ENCODE measurements around the gene CGN.

GRCh38 chr1:151516031-151516511 lies 4.9 kb downstream of the CGN start:
- TF ChIP-seq, protein P1, sequence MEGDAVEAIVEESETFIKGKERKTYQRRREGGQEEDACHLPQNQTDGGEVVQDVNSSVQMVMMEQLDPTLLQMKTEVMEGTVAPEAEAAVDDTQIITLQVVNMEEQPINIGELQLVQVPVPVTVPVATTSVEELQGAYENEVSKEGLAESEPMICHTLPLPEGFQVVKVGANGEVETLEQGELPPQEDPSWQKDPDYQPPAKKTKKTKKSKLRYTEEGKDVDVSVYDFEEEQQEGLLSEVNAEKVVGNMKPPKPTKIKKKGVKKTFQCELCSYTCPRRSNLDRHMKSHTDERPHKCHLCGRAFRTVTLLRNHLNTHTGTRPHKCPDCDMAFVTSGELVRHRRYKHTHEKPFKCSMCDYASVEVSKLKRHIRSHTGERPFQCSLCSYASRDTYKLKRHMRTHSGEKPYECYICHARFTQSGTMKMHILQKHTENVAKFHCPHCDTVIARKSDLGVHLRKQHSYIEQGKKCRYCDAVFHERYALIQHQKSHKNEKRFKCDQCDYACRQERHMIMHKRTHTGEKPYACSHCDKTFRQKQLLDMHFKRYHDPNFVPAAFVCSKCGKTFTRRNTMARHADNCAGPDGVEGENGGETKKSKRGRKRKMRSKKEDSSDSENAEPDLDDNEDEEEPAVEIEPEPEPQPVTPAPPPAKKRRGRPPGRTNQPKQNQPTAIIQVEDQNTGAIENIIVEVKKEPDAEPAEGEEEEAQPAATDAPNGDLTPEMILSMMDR (IDR thresholded peaks at IDR 0.05 in 4 of 5, conservative IDR thresholded peaks at IDR 0.05 in 1 of 5): no peak
- no peak for TF ChIP-seq POLR2A (IDR thresholded peaks at IDR 0.05)
